Hematopoietic multipotent progenitor cell treated with erythropoietin and hydrocortisone succinate and interleukin-3 and kit ligand, for 4 days (in vitro differentiated cells): ENCODE data around the gene AKAP8L.

Experiments
- DNase-seq: peaks from one replicate; pipeline ENCODE4 v3.0.0-alpha.2; 2015

AKAP8L gene

DNA sequence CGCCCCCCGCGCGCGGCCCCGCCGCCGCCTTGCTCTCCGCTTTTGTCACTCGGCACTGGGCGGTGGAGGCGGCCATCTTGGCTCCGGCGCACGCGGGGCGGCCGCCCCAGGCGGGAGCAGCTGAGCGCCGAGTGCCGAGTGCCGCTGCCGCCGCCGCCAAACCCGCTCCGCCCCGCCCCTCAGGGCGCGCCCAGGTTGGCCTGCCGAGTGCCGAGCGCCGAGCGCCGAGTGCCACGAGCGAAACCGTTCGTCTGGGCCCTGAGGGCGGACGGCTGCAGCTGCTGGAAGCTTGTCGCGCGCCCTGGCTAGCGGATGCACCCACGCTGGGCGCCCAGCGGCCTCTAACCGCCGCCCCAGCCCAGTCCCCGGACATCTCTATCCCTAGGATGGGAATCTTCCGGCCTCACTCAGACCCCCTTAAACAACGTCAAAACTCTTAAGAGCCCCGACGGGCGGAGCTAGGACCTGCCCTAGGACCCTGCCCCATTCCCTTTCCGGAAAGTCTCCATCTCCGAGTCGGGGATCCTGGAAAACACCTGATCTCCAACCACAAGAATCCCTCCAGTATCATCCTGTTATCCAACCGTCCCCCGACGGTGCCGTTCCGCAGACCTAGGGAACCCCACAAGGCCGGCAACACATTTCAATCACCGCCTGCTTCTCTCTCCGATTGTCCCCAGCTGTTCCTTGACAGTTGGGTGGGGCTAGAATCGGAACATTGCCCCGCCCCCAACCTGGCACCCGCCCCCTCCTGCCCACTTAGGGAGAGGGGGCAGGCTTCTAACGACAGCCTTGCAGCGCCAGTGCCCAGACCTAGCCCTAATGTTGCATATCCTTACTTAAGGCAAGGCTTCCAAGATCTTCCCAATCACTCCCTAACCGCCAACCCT lies 14.1 kb upstream of the AKAP8L start:
- DNase-seq = peak; percentile 96

DNA sequence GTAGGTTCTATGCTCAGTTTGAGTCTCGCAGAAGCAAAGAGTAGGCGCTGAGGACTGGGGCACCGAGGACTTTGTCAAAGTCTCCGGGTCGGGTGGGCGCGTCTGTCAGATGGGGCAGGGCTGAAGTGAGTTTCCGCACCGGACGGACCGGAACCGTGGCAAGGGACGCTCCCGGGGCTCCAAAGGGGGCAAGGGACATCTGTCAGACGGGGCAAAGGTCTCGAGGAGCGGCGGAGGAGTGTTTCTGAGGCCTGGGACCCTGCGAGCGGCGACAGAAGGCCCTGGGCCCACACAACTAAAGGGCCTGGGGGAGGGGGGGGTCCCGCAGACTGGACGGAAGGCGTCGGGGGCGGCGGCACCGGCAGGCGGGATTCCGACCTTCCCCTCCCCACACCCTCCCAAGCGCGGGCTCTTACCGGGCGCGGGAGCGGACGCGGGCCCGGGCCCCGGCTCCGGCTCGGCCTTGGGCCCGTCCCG lies 13.3 kb upstream of the AKAP8L start:
- DNase-seq = no peak

DNA sequence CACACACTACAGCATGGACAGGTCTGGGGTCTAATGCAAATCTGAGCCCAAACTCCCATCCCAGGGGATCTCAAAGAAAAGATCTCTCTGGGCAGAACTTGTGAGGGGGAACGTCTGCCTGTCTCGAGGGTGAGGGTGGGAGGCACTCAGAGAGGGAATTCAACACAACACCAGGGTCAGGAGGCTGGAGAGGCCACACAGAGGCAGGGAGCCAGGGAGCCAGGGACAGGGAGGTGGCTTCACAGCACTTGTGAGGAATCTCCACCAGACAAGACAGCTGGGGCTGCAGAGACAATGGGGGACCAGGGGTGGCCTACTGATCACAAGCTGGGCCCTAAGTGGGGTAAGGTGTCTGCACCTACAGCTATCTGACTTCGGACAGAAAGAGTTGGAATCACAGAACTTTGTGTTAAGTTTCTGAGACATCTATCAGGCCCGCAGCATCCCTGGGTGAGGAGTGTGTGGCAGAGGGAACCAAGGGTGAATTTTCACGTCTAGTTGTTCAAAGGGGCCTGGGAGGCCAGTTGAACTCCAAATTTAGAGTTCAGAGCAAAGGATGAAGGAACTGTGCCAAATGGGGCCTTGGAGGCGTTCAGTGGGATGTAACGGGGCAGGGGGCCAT lies 12.7 kb upstream of the AKAP8L start:
- DNase-seq = no peak

DNA sequence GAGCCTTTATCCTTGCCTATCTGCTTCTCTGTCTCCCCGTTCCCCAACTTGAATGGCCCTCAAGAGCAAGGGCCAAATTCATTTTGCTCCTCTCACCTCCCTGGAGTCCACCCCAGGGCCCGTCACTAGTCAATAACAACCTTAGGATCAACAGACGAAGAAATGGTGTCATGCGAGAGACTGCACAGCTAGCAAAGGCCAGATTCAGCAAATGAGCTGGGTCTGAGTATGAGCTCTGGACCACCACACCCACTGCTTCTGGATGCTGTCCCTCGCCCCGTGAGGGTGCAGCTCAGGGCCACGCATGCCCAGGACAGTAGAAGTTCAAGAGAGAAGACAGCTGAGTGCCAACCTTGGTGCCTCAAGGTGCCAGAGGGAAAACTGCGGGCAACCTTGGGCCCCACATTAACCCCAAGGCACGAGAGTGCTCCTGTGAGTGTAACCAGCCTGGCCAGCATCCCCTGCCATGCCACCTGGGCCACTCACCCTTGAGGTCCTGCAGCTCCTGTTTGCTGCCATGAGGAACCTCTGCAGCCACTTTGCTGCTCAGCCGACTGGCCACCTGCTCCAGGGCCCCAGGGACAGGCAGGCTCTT lies 11.8 kb upstream of the AKAP8L start:
- DNase-seq = no peak

DNA sequence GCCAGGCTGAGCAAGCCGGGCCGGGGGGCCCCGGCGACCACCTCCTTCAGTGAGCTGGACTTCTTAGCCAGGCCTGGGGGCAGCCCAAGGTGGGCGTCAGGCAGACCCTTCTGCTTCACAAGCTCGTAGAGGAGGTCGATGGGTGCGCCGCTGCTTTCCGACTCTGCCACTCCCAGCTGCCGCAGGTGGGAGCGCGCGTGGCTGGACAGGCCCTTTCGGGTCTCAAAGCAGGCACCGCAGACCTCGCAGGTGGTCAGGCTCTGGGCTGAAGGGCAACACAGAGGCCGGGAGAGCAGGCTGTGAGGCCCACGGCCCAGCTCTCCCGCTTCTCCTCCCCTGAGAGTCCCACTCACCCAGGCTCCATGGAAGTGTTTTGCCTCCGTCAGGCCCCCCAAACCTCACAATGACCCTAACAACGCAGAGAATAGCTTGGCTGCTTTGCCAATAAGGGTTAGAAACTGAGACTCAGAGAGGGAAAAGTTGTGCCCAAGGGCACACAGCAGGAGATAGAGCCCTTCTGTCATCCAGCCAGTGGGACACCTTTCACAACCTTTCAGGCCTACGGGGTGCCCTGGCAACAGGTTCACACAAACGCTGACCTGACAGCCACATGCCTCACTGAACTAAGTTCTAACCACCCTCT lies 11.2 kb upstream of the AKAP8L start:
- no peak for DNase-seq

DNA sequence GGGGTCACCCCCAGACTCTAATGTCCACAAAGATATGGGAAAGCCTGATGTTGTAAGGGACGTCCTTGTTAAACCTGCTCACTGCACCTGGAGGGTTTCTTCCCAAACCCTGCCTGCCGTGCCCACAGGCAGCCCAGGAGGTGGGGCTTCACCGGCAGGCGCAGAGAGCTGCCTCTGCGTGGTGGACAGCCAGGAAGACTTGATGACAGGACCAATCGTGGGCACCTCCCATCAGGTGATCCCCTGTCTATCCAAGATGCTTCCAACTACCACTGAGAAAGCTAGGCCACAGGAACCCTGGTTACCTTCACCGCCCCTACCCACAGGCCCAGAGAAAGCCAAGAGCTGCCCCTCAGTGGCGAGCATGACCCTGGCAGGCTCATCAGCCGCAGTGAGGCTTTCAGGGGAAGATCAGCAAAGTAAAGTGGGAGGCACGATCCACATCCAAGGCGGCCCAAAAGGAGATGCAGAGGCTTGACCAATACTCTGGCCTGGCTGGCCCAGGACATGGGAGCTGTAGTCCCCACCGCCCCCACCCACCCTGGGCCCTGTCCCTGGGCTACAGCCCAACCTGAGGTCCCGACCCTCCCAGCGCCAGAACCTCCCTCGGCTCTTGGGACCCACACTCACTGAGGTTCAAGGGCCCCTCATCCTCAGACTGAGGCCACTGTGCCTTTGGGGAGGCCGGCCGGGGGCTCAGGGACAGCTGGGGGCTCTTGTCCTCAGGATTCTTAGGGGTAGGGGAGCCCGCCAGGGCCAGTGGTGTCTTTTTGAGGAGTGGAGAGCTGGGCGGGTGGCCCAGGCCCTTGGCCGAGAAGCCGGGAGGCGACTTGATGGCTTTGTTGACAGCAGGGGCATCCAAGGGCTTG lies 10.4 kb upstream of the AKAP8L start:
- no peak for DNase-seq

DNA sequence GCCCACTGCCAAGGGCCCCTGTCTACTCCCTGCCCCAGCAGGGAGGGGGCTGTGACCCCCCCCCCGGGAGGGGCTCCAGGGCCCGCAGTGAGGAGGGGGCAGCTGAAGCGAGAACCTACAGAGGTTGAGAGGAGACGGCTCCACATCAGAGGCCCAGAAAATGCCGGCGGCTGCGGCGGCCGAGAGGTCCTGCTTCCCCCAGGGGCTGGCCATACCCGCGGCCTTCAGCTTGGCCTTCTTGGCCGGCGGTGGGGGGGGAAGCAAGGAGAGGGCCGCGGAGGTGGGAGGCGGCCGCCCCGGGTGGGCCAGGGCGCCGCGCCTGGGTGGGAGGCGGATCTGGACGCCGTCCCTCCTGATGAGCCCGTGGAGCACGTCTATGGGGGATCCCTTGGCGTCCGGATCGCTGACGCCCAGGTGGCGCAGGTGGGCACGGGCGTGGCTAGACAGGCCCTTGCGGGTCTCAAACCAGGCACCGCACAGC lies 9.2 kb upstream of the AKAP8L start:
- no peak for DNase-seq

DNA sequence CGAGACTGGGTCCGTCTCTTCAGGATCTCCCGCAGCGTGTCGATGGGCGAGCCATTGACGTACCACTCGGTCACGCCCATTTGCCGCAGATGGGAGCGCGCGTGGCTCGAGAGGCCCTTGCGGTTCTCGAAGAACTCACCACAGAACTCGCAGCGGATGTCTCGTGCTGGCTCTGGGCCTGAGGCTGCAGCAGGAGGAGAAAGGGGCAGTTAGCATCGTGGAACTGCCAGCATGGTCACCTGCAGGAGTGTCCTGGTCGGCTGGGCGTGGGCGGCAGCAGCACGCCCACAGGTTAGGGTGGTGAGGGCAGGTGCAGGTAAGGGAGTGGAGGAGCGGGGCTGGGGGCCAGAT lies 8.5 kb upstream of the AKAP8L start:
- DNase-seq = no peak

DNA sequence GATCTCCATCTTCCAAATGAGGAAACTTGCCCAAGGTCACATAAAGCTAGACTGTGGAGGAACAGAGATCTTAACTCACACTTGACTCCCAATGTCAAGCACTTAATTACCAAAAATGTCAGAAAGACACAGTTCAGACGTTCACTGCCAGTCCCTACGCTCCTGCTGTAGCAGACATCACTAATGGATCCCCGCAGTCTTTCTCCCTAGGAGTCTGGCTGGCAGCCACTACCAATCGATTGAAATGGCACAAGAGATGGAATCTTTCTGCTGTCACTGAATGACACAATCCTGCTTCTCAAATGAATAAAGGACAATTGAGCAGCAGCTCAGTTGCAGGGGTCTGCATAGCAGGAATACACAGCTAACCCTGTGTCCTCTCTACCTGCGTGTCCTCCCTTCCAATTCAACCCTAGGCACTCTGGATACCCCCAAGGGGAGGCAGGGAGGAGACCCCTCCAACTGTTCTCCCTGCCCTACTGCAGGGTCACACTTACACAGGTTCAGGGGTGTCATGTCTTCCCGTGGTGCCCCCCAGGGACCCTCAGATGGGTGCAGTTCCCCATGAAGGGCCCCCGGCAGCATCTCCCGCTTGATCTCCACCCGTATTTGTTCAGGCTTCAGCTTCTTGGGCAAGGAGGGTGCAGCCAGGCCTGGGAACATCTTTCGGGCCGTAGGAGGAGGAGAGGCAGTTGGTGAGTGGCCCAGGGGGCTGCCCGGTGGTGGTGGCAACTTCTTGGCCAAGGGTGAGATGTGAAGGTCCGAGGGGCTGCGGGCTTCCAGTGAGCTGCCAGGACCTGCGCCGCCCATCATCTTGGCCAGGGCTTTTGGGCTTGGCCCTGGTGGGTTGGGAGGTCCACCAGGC lies 7.9 kb upstream of the AKAP8L start:
- no peak for DNase-seq

DNA sequence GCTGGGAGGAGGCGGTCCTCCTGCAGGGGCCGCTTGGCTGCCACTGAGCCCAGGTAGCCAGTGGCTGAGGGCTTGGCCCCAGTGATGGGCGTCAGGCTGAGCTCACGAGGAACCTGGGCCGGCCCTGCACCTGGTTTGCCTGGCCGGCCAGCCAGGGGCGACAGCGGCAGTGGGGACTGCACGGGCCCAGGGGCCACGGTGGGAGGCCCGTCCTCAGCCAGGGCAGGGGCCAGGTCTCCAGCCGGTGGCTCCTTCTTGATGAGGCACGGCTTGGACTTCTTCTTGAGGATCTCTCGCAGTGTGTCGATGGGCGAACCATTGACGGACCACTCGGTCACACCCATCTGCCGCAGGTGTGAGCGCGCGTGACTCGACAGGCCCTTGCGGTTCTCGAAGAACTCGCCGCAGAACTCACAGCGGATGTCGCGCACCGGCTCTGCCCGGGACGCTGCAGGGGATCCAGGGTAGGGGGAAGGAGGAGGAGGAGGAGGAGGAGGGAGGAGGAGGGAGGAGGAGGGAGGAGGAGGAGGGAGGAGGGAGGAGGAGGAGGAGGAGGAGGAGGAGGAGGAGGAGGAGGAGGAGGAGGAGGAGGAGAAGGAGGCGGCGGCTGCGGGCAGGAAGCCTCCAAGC lies 6.6 kb upstream of the AKAP8L start:
- DNase-seq = no peak

DNA sequence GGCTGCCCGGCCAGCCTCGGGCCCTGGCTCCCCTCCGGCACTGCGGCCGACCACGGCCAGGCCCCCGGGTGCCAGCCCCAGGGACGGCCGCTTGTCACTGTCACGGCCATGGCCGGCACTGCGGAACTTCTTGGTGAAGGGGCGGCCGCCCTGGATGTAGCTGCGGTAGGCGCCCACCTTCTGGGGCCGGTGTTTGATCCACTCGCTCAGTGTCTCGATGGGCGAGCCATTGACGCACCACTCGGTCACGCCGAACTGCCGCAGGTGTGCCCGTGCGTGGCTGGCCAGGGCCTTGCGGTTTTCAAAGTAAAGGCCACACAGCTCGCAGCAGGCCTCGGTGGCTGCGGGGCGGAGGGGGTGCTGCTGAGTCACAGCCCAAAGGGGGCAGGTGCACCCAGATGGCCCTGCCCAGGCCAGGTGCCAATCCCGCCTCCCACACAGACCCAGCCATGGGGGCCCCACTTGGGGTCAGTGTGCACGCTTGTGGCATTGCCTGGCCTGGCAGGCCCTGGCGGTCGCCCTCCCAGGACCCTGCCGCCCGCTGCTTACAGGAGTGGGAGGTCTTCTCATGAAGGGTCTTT lies 6.0 kb upstream of the AKAP8L start:
- no peak for DNase-seq

DNA sequence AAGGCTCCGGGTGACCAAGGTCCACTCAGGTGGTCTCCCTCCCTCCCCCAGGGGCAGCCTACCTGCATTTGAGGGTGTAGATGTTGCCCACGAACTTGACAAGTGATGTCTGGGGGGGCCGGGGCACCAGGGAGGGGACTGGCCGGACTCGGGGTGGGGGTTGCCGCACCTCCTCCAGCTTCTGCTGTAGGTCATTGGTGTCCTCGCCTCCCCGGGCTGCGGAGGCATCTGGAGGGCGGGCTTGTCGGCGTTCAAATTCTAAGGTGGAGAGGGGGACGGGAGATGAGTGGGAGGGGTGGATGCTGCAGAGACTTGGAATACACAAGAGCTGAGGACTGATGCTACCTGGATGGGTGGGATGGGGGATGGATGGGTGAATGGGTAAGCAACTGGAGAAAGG lies 5.3 kb upstream of the AKAP8L start:
- DNase-seq = no peak

DNA sequence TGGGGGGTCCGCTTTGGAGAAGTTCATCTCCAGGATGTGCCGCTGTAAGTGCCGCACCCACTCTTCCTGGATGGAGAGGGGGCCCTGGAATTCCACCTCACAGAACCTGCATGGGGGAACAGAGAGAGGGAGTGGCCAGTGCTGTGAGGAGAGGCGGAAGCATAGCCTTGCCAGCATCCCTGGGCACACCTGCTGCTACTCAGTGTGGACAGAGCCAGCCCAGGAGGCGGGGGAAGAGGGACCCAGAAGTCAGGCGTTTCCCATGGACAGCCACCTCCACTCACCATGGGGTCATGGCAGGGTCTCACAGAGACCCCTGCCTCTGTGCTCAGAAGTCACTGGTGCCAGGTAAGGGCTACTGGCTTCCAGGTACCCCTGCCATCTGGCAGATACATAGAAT lies 4.3 kb upstream of the AKAP8L start:
- no peak for DNase-seq

DNA sequence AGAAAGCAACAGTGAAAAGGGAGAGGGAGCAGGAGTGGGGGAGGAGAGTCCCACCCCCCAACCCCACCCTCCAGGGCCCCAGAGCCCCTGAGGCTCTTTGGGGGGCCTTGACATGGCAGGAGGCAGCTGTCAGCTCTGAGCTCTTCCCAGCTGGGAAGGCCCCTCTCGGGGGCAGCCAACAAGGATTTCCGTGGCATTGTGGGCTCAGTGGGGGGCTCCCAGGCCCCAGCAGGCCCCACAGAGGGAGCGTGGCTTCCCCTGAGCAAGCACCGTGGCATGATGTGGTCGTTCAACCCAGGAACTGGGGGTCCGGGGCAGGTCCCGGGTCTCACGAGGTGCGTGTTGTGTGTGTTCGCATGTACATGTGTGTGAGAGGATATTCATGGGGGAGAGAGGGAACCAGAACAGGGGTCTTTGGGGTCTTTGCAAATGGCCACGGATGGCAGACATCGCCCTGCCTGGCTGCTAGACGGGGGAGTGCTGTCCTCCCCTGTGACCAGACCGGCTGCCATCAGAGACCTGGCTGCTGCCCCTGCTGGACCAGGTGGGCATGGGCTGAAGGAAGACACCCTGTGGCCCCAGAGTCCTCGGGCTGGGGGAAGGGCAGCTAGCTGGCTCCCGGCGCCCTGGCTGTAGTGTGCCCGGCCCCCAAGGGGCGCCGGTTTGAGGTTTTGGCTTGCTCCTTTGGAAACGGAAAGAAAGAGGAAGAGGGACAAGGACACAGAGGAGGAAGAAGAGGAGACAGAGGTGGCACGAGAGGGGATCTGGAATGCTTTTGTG lies 3.7 kb upstream of the AKAP8L start:
- no peak for DNase-seq

DNA sequence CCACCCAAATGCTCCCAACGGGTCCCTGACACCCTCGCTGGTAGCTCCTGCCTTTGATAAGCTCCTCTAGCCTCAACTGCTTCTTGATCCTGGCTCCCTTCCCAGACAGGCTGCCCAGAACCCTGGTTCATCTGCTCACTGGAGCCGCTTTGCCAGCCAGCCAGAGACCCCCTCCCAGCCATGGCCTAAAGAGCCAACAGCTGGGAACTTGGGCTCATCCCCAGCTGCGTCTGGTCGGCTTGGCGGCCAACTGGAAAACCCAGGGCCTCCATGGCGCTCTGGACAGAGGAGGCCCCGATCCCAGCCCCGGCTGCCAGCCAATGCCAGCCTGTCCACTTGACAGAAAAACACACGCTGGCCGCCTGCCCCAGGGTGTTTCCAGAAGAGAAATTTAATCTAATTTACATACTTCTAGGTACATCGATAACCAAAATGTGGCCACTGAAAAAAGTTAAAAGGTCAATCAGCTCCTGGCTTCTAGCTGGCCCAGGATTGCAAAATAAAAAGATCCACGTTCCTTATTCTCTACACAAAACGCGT lies 3.0 kb upstream of the AKAP8L start:
- no peak for DNase-seq

DNA sequence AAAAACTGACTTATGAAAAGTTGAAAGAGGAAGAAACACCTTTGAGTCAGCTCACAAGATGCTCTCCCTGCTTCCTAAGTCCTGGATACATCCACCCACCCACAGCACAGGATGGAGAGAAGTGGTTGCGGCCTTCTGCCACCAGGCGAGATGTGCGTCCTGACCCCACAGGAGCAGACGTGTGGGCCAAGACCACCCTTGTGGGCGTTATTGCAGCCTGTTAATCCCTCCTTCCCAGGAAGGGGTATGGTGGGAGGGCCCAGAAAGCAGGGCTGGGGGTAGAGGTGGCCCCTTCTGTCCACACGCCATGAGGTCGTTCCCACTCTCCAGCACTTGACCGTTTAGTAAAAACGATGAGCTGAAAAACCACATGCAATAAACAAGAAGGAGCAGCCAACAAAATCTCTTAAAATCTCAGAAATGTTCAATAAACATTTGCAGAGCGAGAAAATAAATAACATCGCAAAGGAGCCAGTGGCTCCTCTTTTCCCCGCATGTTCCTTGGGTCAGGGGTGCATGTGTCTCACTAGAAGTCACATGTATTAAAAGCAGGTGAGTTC lies 2.4 kb upstream of the AKAP8L start:
- DNase-seq = no peak

DNA sequence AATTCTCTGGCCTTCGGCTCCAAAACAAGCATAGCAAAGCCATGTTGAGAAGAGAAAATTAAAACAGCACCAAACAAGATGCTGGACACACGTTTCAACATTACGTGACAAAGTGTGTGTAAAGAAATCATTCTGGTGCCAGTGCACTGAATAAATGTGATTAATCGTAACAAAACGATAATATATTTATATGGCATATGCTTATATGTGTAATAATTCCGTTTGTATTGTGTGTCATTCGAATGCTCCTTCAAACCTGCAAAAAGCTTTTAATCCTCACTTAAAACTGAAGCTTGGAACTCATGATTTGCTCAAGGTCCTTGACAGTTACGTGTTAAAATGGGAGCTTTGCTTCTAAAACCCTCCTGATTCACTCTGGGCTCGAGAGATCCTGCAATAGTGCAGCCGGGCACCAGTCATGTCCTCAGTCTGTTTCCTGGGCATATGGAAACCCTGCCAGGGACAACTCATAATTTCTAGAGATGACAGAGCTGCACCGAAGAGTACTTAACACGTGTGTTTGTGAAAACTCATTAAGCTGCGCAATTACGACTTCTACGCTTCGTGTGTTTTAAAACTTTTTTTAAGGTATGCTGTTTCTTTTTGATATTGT lies 731 bp upstream of the AKAP8L start:
- DNase-seq = no peak

DNA sequence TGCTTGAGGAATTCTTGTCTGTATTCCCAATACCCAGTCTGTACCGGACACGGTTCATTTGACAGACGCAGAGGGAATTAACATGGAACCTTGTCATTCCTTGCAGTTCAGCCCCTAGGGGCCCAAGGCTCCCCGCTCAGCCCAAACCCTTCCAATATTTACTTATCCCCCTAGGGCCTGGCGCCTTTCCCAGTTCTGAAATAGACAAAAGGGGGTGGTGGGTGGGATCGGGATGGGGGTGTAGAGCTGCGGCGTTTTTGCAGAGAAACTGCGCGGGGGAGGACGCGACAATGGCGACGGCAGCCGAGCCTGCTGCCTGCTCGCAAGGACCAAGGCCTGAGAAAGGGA lies 583 bp downstream of the AKAP8L start:
- peak; percentile 35 for DNase-seq

DNA sequence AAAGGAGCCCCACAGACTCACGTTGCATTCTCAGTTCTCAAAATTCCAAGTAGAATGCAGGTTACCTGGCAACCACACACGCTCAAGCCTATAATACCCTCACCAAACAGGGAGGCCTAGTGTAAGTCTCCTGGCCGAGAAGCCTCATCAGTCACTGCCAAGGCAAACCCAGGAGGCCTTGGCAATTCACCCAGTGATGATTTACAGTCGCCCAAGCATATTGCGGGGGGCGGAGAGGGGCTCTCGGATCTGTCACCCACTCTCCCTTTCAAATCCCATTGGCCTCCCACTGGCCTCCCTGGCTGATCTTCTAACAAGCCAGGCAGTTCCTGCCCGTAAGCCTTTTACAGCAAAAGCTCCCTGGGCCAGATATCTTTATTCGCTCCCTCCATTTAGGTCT lies 1.1 kb downstream of the AKAP8L start:
- no peak for DNase-seq
